SK-N-SH (cell line): ENCODE results near the gene NUTF2.

Experiments
- FOSL2 ChIP-seq: IDR thresholded peaks from 2 replicates; pipeline ENCODE4 v1.4.0; 2012; ENCODE audit warnings: low read depth, mild to moderate bottlenecking, moderate library complexity, borderline replicate concordance
- GATA2 ChIP-seq: sonication (generic); formaldehyde crosslinking; IDR thresholded peaks from 2 replicates; pipeline ENCODE4 v1.5.0; 2020; ENCODE audit warnings: mild to moderate bottlenecking, missing genetic modification reagents
- NFIC ChIP-seq: IDR thresholded peaks from 2 replicates; pipeline ENCODE4 v1.4.0; 2012; ENCODE audit warnings: borderline replicate concordance
- POLR2AphosphoS5 ChIP-seq: IDR thresholded peaks from 2 replicates; pipeline ENCODE4 v1.6.1; 2012; ENCODE audit warnings: low read depth, low read length
- RCOR1 ChIP-seq: fragments of 150-350 bp; IDR thresholded peaks from 2 replicates; pipeline ENCODE4 v1.6.1; 2017; ENCODE audit warnings: antibody characterized with exemption, low read length
- TEAD4 ChIP-seq: IDR thresholded peaks from 2 replicates; pipeline ENCODE4 v1.4.0; 2012; ENCODE audit warnings: mild to moderate bottlenecking, borderline replicate concordance; ENCODE audit not compliant: insufficient read depth
- TF ChIP-seq, protein P1 (sequence below): fragments of 200-600 bp; sonication (generic); IDR thresholded peaks from 2 replicates; pipeline ENCODE4 v1.6.1; 2017; ENCODE audit warnings: antibody characterized with exemption, mild to moderate bottlenecking, moderate library complexity
- TF ChIP-seq, protein P2 (sequence below): fragments of 150-350 bp; IDR thresholded peaks from 2 replicates; pipeline ENCODE4 v1.6.1; 2017; ENCODE audit warnings: antibody characterized with exemption, low read length, low read depth, borderline replicate concordance
- TF ChIP-seq, protein P3 (sequence below): IDR thresholded peaks from 2 replicates; pipeline ENCODE4; 2012

DNA sequence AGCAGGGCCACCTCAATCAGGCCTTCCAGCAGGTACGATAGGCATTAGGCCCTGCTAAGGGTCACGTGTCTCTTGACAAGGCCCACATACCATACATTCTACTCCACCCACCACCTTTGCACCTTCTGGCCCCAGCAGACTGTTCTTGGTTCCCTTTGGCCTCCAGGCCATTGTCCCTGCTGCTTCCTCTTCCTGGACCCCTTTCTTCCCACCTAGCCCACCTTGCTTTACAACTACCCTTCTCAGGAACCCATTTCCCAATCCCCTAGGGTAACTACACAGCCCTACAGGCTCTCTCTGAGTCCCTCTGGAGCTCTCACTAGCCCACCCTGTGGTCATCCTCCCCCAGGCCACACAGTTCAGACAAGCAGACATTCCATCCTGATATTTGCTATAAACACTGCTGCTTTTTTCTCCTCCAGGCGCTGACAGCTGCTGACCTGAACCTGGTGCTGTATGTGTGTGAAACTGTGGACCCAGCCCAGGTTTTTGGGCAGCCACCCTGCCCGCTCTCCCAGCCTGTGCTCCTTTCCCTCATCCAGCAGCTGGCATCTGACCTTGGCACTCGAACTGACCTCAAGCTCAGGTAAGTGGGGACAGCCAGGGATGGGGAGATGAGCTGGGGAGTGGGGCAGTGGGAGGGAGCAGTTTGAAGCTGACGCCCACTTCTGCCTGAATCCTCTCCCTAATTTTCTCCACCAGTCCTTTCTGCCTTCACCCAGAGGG lies 36.6 kb downstream of the NUTF2 start:
- TF ChIP-seq TEAD4 (no peak), NFIC (no peak), FOSL2 (no peak), RCOR1 (no peak), GATA2 (CRISPR knock-in tag) (no peak), POLR2AphosphoS5 (no peak)
- TF ChIP-seq, protein P1, sequence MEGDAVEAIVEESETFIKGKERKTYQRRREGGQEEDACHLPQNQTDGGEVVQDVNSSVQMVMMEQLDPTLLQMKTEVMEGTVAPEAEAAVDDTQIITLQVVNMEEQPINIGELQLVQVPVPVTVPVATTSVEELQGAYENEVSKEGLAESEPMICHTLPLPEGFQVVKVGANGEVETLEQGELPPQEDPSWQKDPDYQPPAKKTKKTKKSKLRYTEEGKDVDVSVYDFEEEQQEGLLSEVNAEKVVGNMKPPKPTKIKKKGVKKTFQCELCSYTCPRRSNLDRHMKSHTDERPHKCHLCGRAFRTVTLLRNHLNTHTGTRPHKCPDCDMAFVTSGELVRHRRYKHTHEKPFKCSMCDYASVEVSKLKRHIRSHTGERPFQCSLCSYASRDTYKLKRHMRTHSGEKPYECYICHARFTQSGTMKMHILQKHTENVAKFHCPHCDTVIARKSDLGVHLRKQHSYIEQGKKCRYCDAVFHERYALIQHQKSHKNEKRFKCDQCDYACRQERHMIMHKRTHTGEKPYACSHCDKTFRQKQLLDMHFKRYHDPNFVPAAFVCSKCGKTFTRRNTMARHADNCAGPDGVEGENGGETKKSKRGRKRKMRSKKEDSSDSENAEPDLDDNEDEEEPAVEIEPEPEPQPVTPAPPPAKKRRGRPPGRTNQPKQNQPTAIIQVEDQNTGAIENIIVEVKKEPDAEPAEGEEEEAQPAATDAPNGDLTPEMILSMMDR = no peak
- TF ChIP-seq, protein P2, sequence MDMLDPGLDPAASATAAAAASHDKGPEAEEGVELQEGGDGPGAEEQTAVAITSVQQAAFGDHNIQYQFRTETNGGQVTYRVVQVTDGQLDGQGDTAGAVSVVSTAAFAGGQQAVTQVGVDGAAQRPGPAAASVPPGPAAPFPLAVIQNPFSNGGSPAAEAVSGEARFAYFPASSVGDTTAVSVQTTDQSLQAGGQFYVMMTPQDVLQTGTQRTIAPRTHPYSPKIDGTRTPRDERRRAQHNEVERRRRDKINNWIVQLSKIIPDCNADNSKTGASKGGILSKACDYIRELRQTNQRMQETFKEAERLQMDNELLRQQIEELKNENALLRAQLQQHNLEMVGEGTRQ = no peak
- TF ChIP-seq, protein P3, sequence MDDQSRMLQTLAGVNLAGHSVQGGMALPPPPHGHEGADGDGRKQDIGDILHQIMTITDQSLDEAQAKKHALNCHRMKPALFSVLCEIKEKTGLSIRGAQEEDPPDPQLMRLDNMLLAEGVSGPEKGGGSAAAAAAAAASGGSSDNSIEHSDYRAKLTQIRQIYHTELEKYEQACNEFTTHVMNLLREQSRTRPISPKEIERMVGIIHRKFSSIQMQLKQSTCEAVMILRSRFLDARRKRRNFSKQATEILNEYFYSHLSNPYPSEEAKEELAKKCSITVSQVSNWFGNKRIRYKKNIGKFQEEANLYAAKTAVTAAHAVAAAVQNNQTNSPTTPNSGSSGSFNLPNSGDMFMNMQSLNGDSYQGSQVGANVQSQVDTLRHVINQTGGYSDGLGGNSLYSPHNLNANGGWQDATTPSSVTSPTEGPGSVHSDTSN = no peak
